ENCODE data around the gene SH2D2A.

DNA sequence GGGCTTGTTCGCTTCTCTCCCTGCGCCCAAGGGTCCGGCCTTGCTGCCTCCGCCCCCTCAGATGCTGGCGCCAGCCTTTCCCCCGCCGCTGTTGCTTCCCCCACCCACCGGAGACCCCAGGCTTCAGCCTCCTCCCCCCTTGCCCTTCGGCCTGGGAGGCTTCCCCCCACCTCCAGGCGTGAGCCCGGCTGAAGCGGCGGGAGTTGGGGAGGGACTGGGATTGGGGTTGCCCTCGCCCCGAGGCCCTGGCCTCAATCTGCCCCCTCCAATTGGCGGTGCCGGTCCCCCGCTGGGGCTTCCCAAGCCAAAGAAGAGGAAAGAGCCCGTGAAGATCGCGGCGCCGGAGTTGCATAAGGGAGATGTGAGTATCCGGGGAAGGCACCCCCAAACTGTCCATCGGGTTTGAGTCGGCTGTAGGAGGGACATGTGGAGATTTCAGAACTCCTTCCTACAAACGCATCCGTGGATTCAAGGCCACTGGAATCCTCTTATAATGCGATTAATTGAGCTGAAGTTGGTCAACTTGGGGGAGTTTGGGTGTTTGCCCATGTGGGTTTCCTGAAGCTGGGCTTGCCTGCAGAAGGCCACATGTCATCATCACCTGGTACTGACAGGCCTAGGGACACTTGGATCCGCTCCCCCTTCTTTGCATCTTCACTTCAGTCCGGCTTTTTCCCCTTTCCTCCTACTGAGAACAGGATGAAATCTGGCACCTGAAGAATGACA, 48.6 kb downstream of the SH2D2A start:
- TF ChIP-seq, protein P1, sequence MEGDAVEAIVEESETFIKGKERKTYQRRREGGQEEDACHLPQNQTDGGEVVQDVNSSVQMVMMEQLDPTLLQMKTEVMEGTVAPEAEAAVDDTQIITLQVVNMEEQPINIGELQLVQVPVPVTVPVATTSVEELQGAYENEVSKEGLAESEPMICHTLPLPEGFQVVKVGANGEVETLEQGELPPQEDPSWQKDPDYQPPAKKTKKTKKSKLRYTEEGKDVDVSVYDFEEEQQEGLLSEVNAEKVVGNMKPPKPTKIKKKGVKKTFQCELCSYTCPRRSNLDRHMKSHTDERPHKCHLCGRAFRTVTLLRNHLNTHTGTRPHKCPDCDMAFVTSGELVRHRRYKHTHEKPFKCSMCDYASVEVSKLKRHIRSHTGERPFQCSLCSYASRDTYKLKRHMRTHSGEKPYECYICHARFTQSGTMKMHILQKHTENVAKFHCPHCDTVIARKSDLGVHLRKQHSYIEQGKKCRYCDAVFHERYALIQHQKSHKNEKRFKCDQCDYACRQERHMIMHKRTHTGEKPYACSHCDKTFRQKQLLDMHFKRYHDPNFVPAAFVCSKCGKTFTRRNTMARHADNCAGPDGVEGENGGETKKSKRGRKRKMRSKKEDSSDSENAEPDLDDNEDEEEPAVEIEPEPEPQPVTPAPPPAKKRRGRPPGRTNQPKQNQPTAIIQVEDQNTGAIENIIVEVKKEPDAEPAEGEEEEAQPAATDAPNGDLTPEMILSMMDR (IDR thresholded peaks at IDR 0.05): no peak
- no peak for TF ChIP-seq EZH2 (IDR thresholded peaks at IDR 0.05; ENCODE audit: borderline replicate concordance, insufficient read depth, low read depth, low read length, poor library complexity, severe bottlenecking)

All from B cell (primary cell).